ENCODE measurements around the gene FRMD3.

- TF ChIP-seq CTCF (conservative IDR thresholded peaks at IDR 0.05) (no peak), EZH2 (IDR thresholded peaks at IDR 0.05; ENCODE audit: low read depth) (no peak)
These were observed 254.7 kb downstream of the FRMD3 start for GRCh38 chr9:83283528-83283927.
